ENCODE results near the gene ERAS. TPM values are rescaled to one million over a fixed set of nuclear protein-coding genes. Genes with fewer than 3 reads are reported as not detected.

ERAS gene
- total and polyA plus RNA-seq, 2 of the 13 experiments (the other 11 are each of a cell fraction or from before 2014, with no cell fraction given), result 0.21 to 0.22 TPM

DNA sequence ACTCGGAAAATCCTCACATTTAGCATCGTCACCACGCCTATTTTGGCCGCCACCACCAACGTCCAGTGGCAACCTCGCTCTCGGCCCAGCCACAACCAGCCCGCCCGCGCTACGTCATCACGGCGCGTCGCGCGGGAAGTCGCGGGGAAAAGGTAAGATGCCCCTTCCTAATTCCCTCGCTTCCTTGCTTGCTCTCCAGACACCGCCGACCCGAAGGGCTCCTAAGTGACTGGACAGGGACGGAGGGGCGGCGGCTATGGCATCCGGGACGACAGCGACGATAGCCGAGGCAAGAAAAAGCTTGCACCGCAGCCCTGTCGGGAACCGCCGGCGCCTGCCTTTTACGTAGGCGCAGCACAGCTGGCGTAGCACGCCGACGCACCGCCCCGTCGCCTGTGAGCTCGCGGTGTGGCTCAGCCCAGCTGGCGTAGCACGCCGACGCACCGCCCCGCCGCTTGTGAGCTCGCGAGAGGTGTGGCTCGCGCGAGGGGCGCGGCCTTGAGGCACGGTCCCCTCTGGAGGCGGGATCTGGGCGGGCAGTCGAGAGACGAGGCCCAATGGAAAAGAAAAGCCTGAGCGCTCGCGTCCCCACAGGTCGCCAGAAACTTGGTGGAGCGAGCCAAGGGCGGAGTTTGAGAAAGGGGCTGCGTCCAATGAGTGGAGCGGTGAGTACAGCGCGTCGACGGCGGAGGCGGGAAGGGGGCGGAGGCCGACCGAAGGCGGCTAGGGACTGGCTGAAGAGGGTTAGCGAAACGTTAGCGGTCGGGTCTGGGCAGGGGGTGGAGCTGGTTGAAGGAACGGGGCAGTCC is 24.8 kb upstream of the ERAS start, which contains the start of gene HDAC6 (continued):
- TF ChIP-seq SALL1 (CRISPR knock-in tag; IDR thresholded peaks at IDR 0.05), result 0 out of 2 replicates have a peak, but pooled peaks have one; percentile 35
- 0 out of 2 replicates have a peak, but pooled peaks have one; percentile 45 for TF ChIP-seq CAMTA2 (CRISPR knock-in tag; IDR thresholded peaks at IDR 0.05; ENCODE audit: borderline replicate concordance)
- peak; percentile 34; the same call in 1 of the 2 replicates for TF ChIP-seq ISL2 (CRISPR knock-in tag; IDR thresholded peaks at IDR 0.05)
- TF ChIP-seq NONO (IDR thresholded peaks at IDR 0.05), result no peak
- peak; percentile 18; the same call in 1 of the 2 replicates for TF ChIP-seq NONO (CRISPR knock-in tag; conservative IDR thresholded peaks at IDR 0.05)
- peak; percentile 83 for TF ChIP-seq NFYB (CRISPR knock-in tag; IDR thresholded peaks at IDR 0.05)
- no peak for TF ChIP-seq USF2 (IDR thresholded peaks at IDR 0.05; ENCODE audit: low read depth, low read length)
- peak; percentile 23; the same call in 1 of the 2 replicates for TF ChIP-seq USF2 (CRISPR knock-in tag; IDR thresholded peaks at IDR 0.05; ENCODE audit: borderline replicate concordance)
- TF ChIP-seq, protein P1, sequence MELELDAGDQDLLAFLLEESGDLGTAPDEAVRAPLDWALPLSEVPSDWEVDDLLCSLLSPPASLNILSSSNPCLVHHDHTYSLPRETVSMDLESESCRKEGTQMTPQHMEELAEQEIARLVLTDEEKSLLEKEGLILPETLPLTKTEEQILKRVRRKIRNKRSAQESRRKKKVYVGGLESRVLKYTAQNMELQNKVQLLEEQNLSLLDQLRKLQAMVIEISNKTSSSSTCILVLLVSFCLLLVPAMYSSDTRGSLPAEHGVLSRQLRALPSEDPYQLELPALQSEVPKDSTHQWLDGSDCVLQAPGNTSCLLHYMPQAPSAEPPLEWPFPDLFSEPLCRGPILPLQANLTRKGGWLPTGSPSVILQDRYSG (CRISPR knock-in tag; IDR thresholded peaks at IDR 0.05), result no peak
- no peak for TF ChIP-seq ZNF333 (CRISPR knock-in tag; IDR thresholded peaks at IDR 0.05; ENCODE audit: borderline replicate concordance)
- no peak for TF ChIP-seq ZNF280D (CRISPR knock-in tag; IDR thresholded peaks at IDR 0.05)
- TF ChIP-seq, protein P2, sequence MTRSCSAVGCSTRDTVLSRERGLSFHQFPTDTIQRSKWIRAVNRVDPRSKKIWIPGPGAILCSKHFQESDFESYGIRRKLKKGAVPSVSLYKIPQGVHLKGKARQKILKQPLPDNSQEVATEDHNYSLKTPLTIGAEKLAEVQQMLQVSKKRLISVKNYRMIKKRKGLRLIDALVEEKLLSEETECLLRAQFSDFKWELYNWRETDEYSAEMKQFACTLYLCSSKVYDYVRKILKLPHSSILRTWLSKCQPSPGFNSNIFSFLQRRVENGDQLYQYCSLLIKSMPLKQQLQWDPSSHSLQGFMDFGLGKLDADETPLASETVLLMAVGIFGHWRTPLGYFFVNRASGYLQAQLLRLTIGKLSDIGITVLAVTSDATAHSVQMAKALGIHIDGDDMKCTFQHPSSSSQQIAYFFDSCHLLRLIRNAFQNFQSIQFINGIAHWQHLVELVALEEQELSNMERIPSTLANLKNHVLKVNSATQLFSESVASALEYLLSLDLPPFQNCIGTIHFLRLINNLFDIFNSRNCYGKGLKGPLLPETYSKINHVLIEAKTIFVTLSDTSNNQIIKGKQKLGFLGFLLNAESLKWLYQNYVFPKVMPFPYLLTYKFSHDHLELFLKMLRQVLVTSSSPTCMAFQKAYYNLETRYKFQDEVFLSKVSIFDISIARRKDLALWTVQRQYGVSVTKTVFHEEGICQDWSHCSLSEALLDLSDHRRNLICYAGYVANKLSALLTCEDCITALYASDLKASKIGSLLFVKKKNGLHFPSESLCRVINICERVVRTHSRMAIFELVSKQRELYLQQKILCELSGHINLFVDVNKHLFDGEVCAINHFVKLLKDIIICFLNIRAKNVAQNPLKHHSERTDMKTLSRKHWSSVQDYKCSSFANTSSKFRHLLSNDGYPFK (CRISPR knock-in tag; IDR thresholded peaks at IDR 0.05; ENCODE audit: borderline replicate concordance), result peak; percentile 91; the same call in 1 of the 2 replicates
- TF ChIP-seq FOXM1 (CRISPR knock-in tag; IDR thresholded peaks at IDR 0.05), result no peak
- TF ChIP-seq ZFP36L2 (CRISPR knock-in tag; IDR thresholded peaks at IDR 0.05), result no peak
- TF ChIP-seq KAT8 (CRISPR knock-in tag; IDR thresholded peaks at IDR 0.05), result peak; percentile 97
- TF ChIP-seq PCBP2 (optimal IDR thresholded peaks at IDR 0.05; ENCODE audit: low read depth, low read length, poor library complexity, severe bottlenecking), result no peak

All from HepG2 (cell line).